Measurements from ENCODE around the gene KISS1R.
"Not testable (repeated sequence)": the region's sequence is repeated elsewhere in the genome, so short reads cannot be mapped to it uniquely, and the experiment has no call there.

Gene KISS1R

GRCh38 chr19:955803-956765, 39.0 kb downstream of the KISS1R start:
- TF ChIP-seq CTCF (IDR thresholded peaks at IDR 0.05; ENCODE audit: low read depth, low read length, missing control alignments) = no peak
- DNase-seq (ENCODE audit: low read depth) = no peak
- H3K4me3 ChIP-seq (ENCODE audit: low read depth, low read length) = no peak overlapping the region
- in situ Hi-C loops (cut with HindIII; ENCODE audit: low sequenced_read_pairs) = no loop called here

- DNase-seq (ENCODE audit: low read depth) = no peak
- TF ChIP-seq CTCF (IDR thresholded peaks at IDR 0.05; ENCODE audit: low read depth, low read length, missing control alignments) = no peak
- in situ Hi-C loops (cut with HindIII; ENCODE audit: low sequenced_read_pairs) = no loop called here
- H3K4me3 ChIP-seq (ENCODE audit: low read depth, low read length) = no peak overlapping the region
Observed at GRCh38 chr19:956766-957440, 39.8 kb downstream of the KISS1R start.

DNA sequence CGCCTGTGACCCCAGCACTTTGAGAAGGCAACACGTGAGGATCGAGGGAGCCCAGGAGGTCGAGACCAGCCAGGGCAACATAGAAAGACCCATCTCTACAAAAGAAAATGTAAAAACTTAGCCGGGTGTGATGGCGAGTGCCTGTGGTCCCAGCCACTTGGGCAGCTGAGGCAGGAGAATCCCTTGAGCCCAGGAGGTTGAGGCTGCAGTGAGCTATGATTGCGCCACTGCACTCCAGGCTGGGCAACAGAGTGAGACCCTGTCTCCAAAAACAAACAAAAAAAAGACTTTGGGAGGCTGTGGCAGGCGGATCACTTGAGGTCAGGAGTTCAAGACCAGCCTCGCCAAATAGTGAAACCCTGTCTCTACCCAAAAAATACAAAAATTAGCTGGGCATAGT, 40.4 kb downstream of the KISS1R start:
- DNase-seq (ENCODE audit: low read depth); in situ Hi-C loops (cut with HindIII; ENCODE audit: low sequenced_read_pairs); H3K4me3 ChIP-seq (ENCODE audit: low read depth, low read length): not testable (repeated sequence)

DNA sequence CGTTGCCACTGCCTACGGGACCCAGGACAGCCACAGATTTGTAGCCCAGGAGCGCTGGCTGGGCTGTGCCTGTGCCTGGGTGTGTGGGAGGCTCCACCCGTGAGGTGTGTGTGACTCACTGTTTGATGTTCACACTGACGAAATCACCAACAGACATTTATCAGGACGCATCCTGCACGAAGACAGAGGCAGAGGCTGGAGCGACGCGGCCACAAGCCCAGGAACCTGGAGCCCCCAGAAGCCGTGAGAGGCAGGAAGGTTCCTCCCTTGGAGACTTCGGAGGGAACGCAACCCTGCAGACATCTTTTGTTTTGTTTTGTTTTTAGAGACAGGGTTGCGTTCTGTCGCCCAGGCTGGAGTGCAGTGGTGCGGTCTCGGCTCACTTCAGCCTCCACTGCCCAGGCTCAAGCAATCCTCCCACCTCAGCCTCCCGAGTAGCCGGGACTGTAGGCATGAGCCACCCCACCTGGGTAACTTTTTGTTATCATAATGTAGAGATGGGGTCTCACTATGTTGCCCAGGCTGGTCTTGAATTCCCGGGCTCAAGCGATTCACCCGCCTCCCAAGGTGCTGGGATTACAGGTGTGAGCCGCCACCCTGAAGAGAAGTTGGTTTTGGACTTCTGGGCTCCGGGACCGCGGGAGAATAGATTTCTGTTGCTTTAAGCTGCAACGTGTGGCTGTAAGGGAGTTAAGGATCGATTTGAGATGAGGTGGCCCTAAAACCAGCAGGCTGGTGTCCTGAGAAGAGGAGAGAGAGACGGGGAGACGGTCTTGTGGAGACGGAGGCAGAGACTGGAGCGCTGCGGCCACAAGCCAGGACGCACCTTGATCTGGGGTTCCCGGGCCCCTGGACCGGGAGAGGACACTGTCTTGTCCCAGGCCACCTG, 42.1 kb downstream of the KISS1R start:
- no peak for DNase-seq (ENCODE audit: low read depth)
- in situ Hi-C loops (cut with HindIII; ENCODE audit: low sequenced_read_pairs) = no loop called here
- TF ChIP-seq CTCF (IDR thresholded peaks at IDR 0.05; ENCODE audit: low read depth, low read length, missing control alignments) = no peak

DNA sequence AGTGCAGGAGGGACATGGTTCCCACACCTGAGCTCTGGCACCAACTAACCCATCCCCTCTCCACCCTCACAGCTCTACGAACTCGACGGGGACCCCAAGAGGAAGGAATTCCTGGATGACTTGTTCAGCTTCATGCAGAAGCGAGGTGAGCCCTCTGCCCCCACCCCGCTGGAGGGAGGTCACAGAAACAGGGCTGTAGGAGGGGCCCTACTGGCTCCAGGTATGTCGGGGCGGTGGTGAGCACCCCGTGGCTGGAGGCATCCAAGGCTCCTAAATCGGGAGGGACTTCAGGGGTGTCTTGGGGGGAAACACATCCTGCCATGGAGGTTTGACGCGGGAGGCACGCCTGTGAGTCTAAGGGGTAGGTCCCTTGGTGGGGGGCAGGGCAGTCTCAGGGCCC, 42.9 kb downstream of the KISS1R start:
- DNase-seq (ENCODE audit: low read depth) = no peak
- no peak overlapping the region for H3K4me3 ChIP-seq (ENCODE audit: low read depth, low read length)
- TF ChIP-seq CTCF (IDR thresholded peaks at IDR 0.05; ENCODE audit: low read depth, low read length, missing control alignments) = no peak
- in situ Hi-C loops (cut with HindIII; ENCODE audit: low sequenced_read_pairs) = no loop called here

More for the DNA sequence above, 42.1 kb downstream of the KISS1R start:
- H3K4me3 ChIP-seq (ENCODE audit: low read depth, low read length) = no peak overlapping the region

GRCh38 chr19:960601-960938, 43.4 kb downstream of the KISS1R start:
- in situ Hi-C loops (cut with HindIII; ENCODE audit: low sequenced_read_pairs) = no loop called here
- no peak overlapping the region for H3K4me3 ChIP-seq (ENCODE audit: low read depth, low read length)
- no peak for DNase-seq (ENCODE audit: low read depth)
- TF ChIP-seq CTCF (IDR thresholded peaks at IDR 0.05; ENCODE audit: low read depth, low read length, missing control alignments) = no peak

Measured in astrocyte of the cerebellum (primary cell).